ENCODE data around the gene BCL7C.

Gene BCL7C

GRCh38 chr16:30901201-30902028 is 7.5 kb upstream of the BCL7C start:
- DNase-seq (ENCODE audit: extremely low read depth, low read depth), result no peak

GRCh38 chr16:30900588-30900987 is 6.7 kb upstream of the BCL7C start:
- DNase-seq (ENCODE audit: extremely low read depth, low read depth), result no peak
- TF ChIP-seq CTCF (IDR thresholded peaks at IDR 0.05; ENCODE audit: low read depth, low read length), result no peak

More at GRCh38 chr16:30901201-30902028, 7.5 kb upstream of the BCL7C start:
- TF ChIP-seq CTCF (IDR thresholded peaks at IDR 0.05; ENCODE audit: low read depth, low read length), result no peak

GRCh38 chr16:30899794-30900193 is 5.9 kb upstream of the BCL7C start:
- DNase-seq (ENCODE audit: extremely low read depth, low read depth), result no peak

GRCh38 chr16:30896889-30897733 is 3.2 kb upstream of the BCL7C start:
- peak; percentile 72 for DNase-seq (ENCODE audit: extremely low read depth, low read depth)
- TF ChIP-seq CTCF (IDR thresholded peaks at IDR 0.05; ENCODE audit: low read depth, low read length), result no peak

More at GRCh38 chr16:30899794-30900193, 5.9 kb upstream of the BCL7C start:
- TF ChIP-seq CTCF (IDR thresholded peaks at IDR 0.05; ENCODE audit: low read depth, low read length), result no peak

GRCh38 chr16:30896261-30896888 is 2.5 kb upstream of the BCL7C start, which contains the start of gene CTF1:
Gene CTF1, plus strand, starts transcription at chr16:30896614. Its CDS starts 30 bp downstream, at chr16:30896644.
- no peak for TF ChIP-seq CTCF (IDR thresholded peaks at IDR 0.05; ENCODE audit: low read depth, low read length)
- peak; percentile 78 for DNase-seq (ENCODE audit: extremely low read depth, low read depth)

- DNase-seq (ENCODE audit: extremely low read depth, low read depth), result no peak
- TF ChIP-seq CTCF (IDR thresholded peaks at IDR 0.05; ENCODE audit: low read depth, low read length), result no peak
These were observed 1.9 kb upstream of the BCL7C start for GRCh38 chr16:30895627-30896260.

Measured in AG09319 (cell line).